ENCODE results near the gene NDRG3. TPM values are rescaled to one million over a fixed set of nuclear protein-coding genes. Genes with fewer than 3 reads are reported as not detected.
A peak's percentile ranks its signal among the peaks of the same experiment; 100 is the strongest.

Gene NDRG3
- total and polyA plus RNA-seq, 2 of the 4 experiments (the other 2 are of a cell fraction): 24.8 to 34.2 TPM

GRCh38 chr20:36760647-36761046 is 14.8 kb upstream of the NDRG3 start:
- H3K9me3 ChIP-seq (ENCODE audit: control insufficient read depth, insufficient read depth, low read length): no peaks in the 10 kb centered on the region
- TF ChIP-seq BHLHE40 (IDR thresholded peaks at IDR 0.05; ENCODE audit: low read depth, low read length): no peak
- TF ChIP-seq CEBPB (IDR thresholded peaks at IDR 0.05; ENCODE audit: low read depth, low read length): peak; percentile 57

More at GRCh38 chr20:36760647-36761046, 14.8 kb upstream of the NDRG3 start:
- Histone ChIP-seq H2BK120ac (ENCODE audit: low read depth, low read length) (no peak overlapping the region), H2BK5ac (ENCODE audit: low read depth, low read length, poor library complexity, severe bottlenecking) (no peak overlapping the region), H3K4ac (ENCODE audit: low read depth, low read length) (no peak overlapping the region), H3K79me1 (ENCODE audit: low read depth in 1 of 2, low read length in 2 of 2) (no peaks in the 10 kb centered on the region), H3K14ac (replicated peaks; ENCODE audit: low read depth, low read length) (no peak overlapping the region), H4K20me1 (ENCODE audit: insufficient read depth, low read length) (no peaks in the 10 kb centered on the region), H3K23ac (ENCODE audit: low read depth, low read length) (no peak overlapping the region), H2AK5ac (ENCODE audit: low read depth, low read length) (no peak overlapping the region), H3K4me3 (ENCODE audit: insufficient read depth, low read depth, low read length) (no peak overlapping the region), H2AK9ac (replicated peaks; ENCODE audit: low read depth, low read length, poor library complexity) (no peak overlapping the region), H3K18ac (ENCODE audit: low read depth, low read length) (no peak overlapping the region), H3K4me1 (ENCODE audit: control insufficient read depth, insufficient read depth, low read length) (no peaks in the 10 kb centered on the region), H3K4me2 (ENCODE audit: low read depth, low read length) (no peak overlapping the region), H2BK15ac (ENCODE audit: low read depth, low read length) (no peak overlapping the region), H3K27ac (ENCODE audit: insufficient read depth, low read length) (no peak overlapping the region), H4K8ac (ENCODE audit: low read depth in 2 of 2, low read length in 2 of 2) (no peak overlapping the region), H2BK20ac (ENCODE audit: low read depth, low read length) (no peak overlapping the region), H3K56ac (ENCODE audit: extremely low read depth, insufficient read depth, low read length) (no peak overlapping the region), H4K5ac (ENCODE audit: low read depth, low read length) (no peak overlapping the region), H3K27me3 (ENCODE audit: control insufficient read depth, insufficient read depth, low read length) (no peaks in the 10 kb centered on the region), H4K91ac (ENCODE audit: insufficient read depth, low read depth, low read length) (no peak overlapping the region), H3K36me3 (ENCODE audit: control insufficient read depth, insufficient read depth, low read length) (0 out of 2 replicates have a peak, but pooled peaks cover 3% of the 10 kb centered on the region), H2AFZ (replicated peaks; ENCODE audit: low read length, poor library complexity) (no peak overlapping the region), H3K9ac (ENCODE audit: low read depth, low read length) (no peak overlapping the region), H3K9me1 (ENCODE audit: insufficient read depth, low read length) (no peaks in the 10 kb centered on the region)
- ATAC-seq (ENCODE audit: low read depth) (peak; percentile 21; the same call in 1 of the 2 replicates), DNase-seq (no peak)
- intact Hi-C loops (cut with micrococcal nuclease) (no loop called here), dilution Hi-C loops (cut with HindIII; ENCODE audit: low sequenced_read_pairs, unreplicated experiment) (no loop called here), in situ Hi-C loops (cut with MboI; ENCODE audit: low sequenced_read_pairs) (no loop called here)
- CTCF ChIA-PET: no interaction called here
- POLR2A ChIA-PET (ENCODE audit: unreplicated experiment): no interaction called here
- no TSS peak for BruUV-seq (replicated peaks)
- no CpG with 5 or more reads among the region's 6 CpGs for WGBS, 2 experiments (ENCODE audit: extremely low coverage in 2 of 2, insufficient read length in 1 of 2)
